Thyroid gland (tissue), 4 donors: Measurements from ENCODE around the gene JAG1.

Experiments
- POLR2A ChIP-seq, 2 donors: fragments of 450-650 bp; IDR thresholded peaks; one replicate each; pipeline ENCODE4 v1.6.1; 2017; ENCODE audit warnings: antibody characterized with exemption in 2 of 2, mild to moderate bottlenecking in 2 of 2, moderate library complexity in 1 of 2
- TF ChIP-seq, protein P1 (sequence below), 6 experiments: fragments of 200-600 bp in 3 of 6; fragments of 450-650 bp in 3 of 6; sonication (generic) in 3 of 6; IDR thresholded peaks; one replicate each; pipeline ENCODE4 v1.5.1; 2016 to 2019; ENCODE audit warnings: antibody characterized with exemption in 6 of 6, mild to moderate bottlenecking in 2 of 6, inconsistent platforms in 1 of 6, moderate library complexity in 1 of 6

DNA sequence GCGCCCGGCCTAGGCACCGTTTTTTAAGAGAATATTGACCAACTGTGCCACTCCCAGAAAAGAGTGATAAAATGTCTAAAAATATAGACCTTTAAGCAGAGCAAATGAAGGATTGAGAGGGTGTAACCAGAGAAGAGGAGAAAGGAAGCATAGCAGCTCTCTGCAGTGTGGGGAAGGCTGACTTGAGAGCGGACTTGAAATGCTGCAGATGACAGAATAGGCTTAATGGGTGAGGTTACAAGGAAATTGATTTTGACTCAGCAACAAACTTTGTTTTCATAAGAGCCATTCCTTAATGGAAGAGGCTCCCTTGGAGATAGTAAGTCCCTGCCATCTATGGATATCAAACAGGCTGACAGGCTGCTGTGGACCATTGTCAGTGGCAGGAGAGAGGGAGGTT is 7.7 kb upstream of the JAG1 start:
- TF ChIP-seq, protein P1, sequence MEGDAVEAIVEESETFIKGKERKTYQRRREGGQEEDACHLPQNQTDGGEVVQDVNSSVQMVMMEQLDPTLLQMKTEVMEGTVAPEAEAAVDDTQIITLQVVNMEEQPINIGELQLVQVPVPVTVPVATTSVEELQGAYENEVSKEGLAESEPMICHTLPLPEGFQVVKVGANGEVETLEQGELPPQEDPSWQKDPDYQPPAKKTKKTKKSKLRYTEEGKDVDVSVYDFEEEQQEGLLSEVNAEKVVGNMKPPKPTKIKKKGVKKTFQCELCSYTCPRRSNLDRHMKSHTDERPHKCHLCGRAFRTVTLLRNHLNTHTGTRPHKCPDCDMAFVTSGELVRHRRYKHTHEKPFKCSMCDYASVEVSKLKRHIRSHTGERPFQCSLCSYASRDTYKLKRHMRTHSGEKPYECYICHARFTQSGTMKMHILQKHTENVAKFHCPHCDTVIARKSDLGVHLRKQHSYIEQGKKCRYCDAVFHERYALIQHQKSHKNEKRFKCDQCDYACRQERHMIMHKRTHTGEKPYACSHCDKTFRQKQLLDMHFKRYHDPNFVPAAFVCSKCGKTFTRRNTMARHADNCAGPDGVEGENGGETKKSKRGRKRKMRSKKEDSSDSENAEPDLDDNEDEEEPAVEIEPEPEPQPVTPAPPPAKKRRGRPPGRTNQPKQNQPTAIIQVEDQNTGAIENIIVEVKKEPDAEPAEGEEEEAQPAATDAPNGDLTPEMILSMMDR (IDR thresholded peaks at IDR 0.05): no peak
- TF ChIP-seq POLR2A (IDR thresholded peaks at IDR 0.05): no peak
